Body of pancreas (tissue), 4 donors: ENCODE results near the gene CT45A1.
"Not testable (repeated sequence)": the region's sequence is repeated elsewhere in the genome, so short reads cannot be mapped to it uniquely, and the experiment has no call there.

ENCODE experiments used
- CTCF ChIP-seq, 7 experiments: fragments of 450-650 bp in 4 of 7; fragments of 200-600 bp in 3 of 7; sonication (generic) in 3 of 7; IDR thresholded peaks; one replicate each; pipeline ENCODE4 v1.5.1; 2016 to 2019; ENCODE audit warnings: antibody characterized with exemption in 7 of 7
- POLR2A ChIP-seq, 3 donors: fragments of 450-650 bp; IDR thresholded peaks; one replicate each; pipeline ENCODE4 v1.6.1; 2016; ENCODE audit warnings: antibody characterized with exemption in 3 of 3, mild to moderate bottlenecking in 2 of 3

- not testable (repeated sequence) for TF ChIP-seq POLR2A, CTCF (IDR thresholded peaks at IDR 0.05)
Measured at GRCh38 chrX:135744739-135745138, 31.3 kb downstream of the CT45A1 start.
